COR-L47 (cell line): ENCODE measurements around the gene ADAMTS16.

Source experiments
- DNase-seq: peaks from one replicate; lab custom pipeline; 2025; lab: John Stamatoyannopoulos, UW

Gene ADAMTS16

GRCh38 chr5:5344606-5345005, 204.5 kb downstream of the ADAMTS16 start:
- no peak for DNase-seq

GRCh38 chr5:5347442-5347841, 207.3 kb downstream of the ADAMTS16 start:
- DNase-seq, result no peak

DNA sequence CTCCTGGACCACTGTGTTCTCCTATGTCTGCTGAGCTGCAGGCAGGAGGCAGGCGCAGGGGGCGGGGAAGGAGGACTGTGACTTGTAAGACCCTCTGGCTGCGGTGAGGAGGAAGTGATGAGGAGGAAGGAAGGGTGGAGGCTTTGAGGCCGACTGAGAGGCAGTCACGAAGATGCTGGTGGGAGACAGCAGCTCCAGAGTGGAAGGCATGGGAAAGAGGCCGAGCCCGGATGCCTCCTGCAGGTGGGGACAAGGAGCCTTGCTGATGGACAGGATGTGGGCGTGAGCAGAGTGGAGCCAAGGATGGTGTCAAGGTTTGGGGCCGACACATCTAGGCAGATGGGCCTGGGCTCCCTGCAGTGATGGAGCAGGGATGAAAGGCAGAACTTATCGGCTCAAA, 208.0 kb downstream of the ADAMTS16 start:
- DNase-seq, result no peak

DNA sequence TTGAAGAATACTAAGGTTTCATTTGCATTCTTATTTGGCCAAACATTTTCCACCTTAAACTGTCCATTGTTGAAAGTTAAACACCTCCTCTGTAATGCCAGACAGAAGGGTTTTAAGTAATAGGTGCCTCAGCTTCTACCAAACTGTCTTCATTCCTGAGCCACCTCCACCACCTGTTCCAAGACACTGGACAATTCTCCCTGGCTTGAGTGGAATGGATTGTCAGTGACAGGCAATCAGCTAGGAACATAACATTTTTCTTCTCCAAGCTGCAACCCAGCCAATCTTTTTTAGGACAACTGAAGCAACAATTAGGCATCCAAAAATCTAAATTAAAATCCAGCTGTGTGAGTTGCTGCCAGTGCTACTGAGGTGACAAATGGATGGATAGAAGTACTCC, 208.4 kb downstream of the ADAMTS16 start:
- no peak for DNase-seq

GRCh38 chr5:5350101-5350500, 210.0 kb downstream of the ADAMTS16 start:
- DNase-seq, result no peak

- DNase-seq, result no peak
These were observed 211.3 kb downstream of the ADAMTS16 start for GRCh38 chr5:5351288-5351979.

DNA sequence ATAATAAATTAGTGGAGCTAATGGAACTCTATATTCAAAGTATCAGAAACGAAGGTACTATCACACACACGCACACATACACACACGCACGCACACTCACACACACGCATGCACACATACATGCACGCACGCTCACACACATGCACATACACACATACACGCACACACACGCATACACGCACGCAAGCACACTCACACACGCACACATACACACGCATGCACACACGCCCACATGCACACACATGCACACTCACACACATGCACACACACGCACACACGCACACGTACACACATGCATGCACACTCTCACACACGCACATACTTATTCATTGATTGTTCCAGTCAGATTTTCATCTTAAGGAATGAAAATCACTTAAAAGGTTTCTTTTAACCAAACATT, 212.5 kb downstream of the ADAMTS16 start:
- no peak for DNase-seq

- no peak for DNase-seq
These were observed 213.6 kb downstream of the ADAMTS16 start for GRCh38 chr5:5353681-5354080.

GRCh38 chr5:5356765-5357164, 216.6 kb downstream of the ADAMTS16 start:
- DNase-seq, result no peak

- DNase-seq, result no peak
These were observed 219.5 kb downstream of the ADAMTS16 start for GRCh38 chr5:5359618-5360017.

DNA sequence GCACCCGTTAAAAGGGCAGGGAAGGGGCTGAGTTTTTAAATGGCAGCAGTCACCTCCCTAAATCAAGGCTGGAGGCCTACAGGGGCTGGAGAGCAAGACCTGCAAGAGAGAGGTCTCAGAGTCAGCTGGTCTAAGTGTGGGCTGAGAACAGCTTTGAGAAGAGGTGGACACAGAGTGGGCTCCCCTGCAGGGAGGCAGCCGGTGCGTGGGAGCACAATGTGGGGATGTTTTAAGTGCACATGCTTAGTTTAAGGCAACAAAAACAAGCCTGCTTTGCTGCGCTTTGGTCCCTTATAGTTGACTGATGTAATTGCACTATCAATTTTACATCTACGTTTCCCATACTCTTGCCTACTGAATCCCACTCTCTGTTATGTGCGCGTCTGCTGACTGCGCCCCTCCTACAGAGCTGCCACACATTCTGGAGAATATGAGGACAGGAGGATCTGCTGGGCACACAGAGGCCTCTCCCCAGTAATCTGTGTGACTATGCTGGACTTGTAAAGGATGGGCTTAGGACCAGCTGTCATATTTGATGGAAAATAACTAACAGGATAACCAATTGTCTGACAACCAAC, 220.3 kb downstream of the ADAMTS16 start:
- DNase-seq, result no peak

DNA sequence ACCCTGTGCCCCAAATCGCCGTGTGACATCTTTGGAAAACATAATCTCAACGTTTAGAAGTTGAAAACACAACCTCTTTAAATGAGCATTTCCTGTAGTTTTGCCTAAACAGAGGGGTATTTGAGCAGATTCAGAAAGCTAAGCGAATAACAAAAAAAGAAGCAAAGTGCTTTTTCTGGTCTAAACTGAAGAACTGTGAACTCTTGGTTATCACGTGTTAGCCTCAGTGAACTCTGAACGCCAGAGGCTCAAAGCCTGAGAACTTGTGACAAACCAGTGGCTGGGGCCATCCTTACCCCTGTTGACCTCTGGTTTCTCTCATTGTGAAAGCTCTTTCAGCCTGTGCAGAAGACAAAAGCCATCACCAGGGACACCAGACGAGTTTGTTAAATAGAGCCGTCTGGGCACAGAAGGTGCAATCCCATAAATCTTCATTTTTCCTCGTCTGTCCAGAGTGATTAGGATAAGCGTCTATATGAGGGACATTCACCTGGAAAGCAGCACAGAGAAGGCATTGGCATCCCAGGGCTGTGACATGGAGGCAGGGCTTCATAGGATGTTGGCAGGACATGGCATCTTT, 220.9 kb downstream of the ADAMTS16 start:
- no peak for DNase-seq

DNA sequence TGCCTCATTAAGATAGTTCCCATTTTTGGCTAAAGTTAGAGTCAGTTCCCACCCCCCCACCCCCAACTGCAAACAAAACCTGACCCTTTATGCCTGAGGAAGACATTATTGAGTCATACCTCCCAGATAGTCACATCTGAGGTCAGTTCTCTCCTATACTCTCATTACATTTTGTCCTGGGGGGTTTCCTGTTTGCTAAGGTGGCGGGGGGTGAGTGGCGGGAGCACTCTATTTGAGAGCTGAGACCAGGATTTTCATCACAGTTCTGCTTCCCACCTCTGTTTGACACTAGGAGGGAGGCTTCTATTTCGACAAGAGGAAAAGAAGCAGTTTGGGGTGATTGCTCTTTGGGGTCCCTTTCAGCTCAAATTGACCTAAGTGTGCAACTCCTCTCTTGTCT, 222.9 kb downstream of the ADAMTS16 start:
- DNase-seq, result no peak

- no peak for DNase-seq
These were observed 224.8 kb downstream of the ADAMTS16 start for GRCh38 chr5:5364932-5365331.

- no peak for DNase-seq
These were observed 227.6 kb downstream of the ADAMTS16 start for GRCh38 chr5:5367739-5368138.

- no peak for DNase-seq
These were observed 229.0 kb downstream of the ADAMTS16 start for GRCh38 chr5:5369051-5369605.
